GM19193 (cell line): ENCODE measurements around the gene PHETA2.
A peak's percentile ranks its signal among the peaks of the same experiment; 100 is the strongest.

Source experiments
- POLR2A ChIP-seq: IDR thresholded peaks from 4 replicates; pipeline ENCODE4 v1.6.1; 2011; ENCODE audit not compliant: insufficient read depth, insufficient read length; ENCODE audit errors: extremely low read depth

Gene PHETA2

DNA sequence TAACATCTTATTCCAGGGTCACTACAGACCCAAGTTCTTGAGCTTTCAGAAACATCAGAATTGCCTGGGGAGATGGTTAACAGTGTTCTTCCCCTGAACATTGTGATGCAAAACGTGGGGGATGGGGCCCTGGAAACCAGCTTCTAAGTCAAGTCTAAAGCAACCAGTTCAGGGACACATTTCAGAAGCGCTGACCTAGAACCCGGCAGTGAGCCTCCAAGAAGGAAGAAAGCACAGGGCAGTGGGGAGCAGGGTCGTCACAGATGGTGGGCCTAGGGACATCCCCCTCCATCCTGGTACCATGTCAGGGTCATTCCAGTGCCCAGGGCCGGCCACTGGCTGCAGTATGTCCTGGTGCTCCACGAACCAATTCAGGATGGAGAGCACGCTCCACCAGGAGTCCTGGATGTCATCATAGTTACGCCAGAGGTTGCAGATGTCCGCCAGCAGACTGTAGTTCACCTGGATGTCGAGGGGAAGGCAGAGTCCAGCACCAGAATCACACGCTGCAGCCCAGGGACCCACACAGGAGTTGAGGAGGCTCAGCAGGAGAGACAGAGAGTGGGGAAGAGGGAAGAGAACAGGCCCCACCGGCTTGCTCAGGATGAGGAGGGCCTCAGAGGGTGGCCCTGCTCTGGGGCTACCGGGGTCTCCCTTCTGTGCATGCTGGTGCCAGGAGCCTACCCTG is 8.5 kb upstream of the PHETA2 start:
- TF ChIP-seq POLR2A: no peak

GRCh38 chr22:42066126-42066761 is 7.8 kb upstream of the PHETA2 start:
- TF ChIP-seq POLR2A: no peak

GRCh38 chr22:42066937-42067336 is 7.1 kb upstream of the PHETA2 start:
- no peak for TF ChIP-seq POLR2A

DNA sequence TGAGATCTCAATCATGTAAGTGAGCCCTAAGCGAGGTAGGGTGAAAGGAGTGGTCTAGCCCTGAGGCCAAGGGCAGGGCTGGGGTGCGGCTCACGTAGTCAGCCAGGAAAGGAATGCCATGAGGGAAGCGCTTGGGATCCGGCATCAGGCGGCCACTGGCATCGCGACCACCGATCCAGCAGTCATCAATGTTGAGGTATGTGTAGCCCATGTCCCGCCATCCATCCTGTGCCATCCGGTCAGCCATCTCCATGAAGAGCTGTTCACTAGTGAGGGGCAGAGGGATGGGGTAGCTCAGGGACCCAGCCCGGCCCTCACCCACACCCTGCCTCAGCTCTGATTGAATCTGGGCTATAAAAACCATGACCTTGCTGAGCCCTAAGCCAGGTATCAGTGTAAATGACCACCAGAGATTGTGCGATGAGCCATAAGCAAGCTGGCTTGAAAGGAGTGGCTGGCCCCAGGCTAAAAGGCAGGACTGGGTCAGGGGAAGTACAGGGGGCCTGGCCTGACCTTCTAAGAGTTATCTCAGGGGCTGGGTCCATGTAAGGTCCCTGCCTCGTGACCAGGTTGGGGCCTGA is 6.3 kb upstream of the PHETA2 start:
- no peak for TF ChIP-seq POLR2A

GRCh38 chr22:42068291-42068690 is 5.8 kb upstream of the PHETA2 start:
- TF ChIP-seq POLR2A: no peak

- TF ChIP-seq POLR2A: no peak
Observed at GRCh38 chr22:42069801-42070516, 4.1 kb upstream of the PHETA2 start.

DNA sequence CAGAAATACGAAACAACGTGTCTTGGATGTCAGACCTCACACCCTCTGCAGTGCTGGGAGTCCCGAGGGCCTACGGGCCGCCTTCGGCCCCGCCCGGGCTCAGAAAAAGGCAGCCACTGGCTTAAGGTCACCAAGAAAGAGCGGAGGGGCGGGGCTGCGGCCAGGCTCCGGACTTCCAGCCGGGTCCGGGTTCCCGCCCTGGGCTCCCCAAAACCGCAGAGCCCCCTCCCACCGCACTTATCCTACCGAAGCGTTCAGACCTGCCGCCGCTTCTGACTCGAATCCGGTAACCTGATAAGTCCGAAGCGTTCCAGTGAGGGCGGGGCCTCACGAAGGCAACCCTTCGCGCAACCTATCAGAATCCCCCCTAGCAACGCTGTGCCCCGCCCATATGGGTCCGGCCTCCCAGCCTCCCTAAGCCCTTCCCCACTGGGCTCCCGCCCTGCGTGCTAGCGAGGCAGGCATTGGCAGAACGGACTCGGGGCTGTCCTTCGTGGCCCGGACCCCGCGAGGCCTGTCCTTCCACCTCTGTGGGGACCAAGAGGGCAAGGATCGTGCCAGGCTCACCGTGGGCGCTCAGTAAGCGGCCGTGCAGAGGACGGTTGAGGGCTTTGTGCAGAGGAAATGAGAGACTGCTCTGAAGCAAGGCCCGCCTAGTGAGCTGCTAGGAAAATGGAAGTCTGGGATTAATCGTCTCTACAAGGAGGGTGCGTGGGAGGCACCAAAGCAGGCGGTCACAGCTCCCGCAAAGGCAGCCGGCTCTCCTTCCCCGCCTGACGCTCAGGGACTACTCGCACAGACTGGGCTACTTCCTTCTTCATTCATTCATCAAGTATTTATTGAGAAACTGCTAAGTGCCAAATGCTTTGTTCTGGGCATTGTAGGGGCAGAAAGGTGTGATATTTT is 3.3 kb upstream of the PHETA2 start, which contains the start of gene NAGA:
NAGA (minus strand) TSS at position 296 of the 906 bp plus-strand sequence. CDS start 515 bp downstream, outside the sequence.
- peak; percentile 80 for TF ChIP-seq POLR2A

DNA sequence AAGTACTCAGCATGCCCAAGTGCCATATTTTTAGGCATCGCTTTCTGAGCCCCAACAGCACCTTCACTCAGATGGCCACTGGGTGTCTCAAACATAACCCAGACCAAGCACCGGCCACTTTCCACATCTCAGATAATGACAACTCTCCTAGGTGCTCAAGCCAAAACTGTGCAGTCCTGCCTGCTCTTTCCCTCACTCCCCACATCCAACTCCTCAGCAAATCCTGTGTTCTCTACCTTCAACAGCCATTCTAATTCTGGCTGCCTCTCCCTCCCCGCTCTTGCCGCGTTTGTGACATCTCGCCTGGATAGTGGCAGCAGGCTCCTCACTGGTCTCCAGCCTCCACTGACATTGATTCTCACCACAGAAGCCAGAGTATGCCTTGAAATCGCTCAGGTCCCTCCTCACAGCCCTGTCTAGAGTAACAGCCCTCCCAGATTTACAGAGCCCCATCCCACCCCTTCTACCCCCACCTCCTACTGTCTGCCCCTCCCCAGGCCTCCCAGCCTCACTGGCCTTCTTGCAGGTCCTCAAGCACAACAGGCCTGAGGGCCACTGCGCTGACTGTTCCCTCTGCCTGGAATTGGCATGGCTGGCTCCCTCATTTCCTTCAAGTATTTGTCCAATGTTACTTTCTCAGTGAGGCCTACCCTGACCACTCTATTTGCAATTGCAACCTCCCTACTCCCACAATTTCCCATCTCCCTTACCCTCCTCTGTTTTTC is 1.3 kb upstream of the PHETA2 start:
- no peak for TF ChIP-seq POLR2A

GRCh38 chr22:42073621-42074041 is 417 bp upstream of the PHETA2 start:
- TF ChIP-seq POLR2A: no peak

GRCh38 chr22:42074846-42075676 is 1.0 kb downstream of the PHETA2 start:
- no peak for TF ChIP-seq POLR2A

GRCh38 chr22:42076764-42077485 is 2.9 kb downstream of the PHETA2 start:
- no peak for TF ChIP-seq POLR2A

DNA sequence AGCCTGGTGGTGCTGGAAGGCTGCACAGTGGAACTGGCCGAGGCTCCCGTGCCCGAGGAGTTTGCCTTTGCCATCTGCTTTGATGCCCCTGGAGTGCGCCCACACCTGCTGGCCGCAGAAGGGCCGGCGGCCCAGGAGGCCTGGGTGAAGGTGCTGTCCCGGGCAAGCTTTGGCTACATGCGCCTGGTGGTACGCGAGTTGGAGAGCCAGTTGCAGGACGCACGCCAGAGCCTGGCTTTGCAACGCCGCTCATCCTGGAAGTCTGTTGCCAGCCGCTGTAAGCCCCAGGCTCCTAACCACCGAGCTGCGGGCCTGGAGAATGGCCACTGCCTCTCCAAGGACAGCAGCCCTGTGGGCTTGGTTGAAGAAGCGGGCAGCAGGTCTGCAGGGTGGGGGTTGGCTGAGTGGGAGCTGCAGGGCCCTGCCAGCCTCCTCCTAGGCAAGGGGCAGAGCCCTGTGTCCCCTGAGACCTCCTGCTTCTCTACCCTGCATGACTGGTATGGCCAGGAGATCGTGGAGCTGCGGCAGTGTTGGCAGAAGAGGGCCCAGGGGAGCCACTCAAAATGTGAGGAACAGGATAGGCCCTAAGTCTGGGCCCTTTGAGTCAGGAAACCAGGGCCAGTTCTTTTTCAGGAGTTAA is 3.6 kb downstream of the PHETA2 start:
- TF ChIP-seq POLR2A: no peak
